Neural progenitor cell (in vitro differentiated cells): ENCODE measurements around the gene RAPGEF4. TPM values are rescaled to one million over a fixed set of nuclear protein-coding genes. Genes with fewer than 3 reads are reported as not detected.
A peak's percentile ranks its signal among the peaks of the same experiment; 100 is the strongest.
"Not testable (repeated sequence)": the region's sequence is repeated elsewhere in the genome, so short reads cannot be mapped to it uniquely, and the experiment has no call there.

Source experiments
- DNase-seq: peaks from one replicate; pipeline ENCODE4 v3.0.0-alpha.2; 2016; ENCODE audit warnings: low spot score
- H2AFZ ChIP-seq: fragments of 200-600 bp; sonication (generic); replicated peaks from 2 replicates; pipeline ENCODE4 v1.6.1; 2016; ENCODE audit warnings: antibody characterized with exemption
- H3F3A ChIP-seq: fragments of 200-600 bp; sonication (generic); 2 replicates; pipeline ENCODE4 v1.6.1; 2016; ENCODE audit warnings: antibody characterized with exemption, low read depth
- H3K27ac ChIP-seq: fragments of 200-600 bp; sonication (generic); 2 replicates; pipeline ENCODE4 v1.5.1; 2016; ENCODE audit warnings: mild to moderate bottlenecking
- H3K27me3 ChIP-seq: fragments of 200-600 bp; sonication (generic); 2 replicates; pipeline ENCODE4 v1.6.1; 2016; ENCODE audit warnings: mild to moderate bottlenecking, moderate library complexity
- H3K36me3 ChIP-seq: fragments of 200-600 bp; sonication (generic); 2 replicates; pipeline ENCODE4 v1.5.1; 2016
- H3K4me1 ChIP-seq: fragments of 200-600 bp; sonication (generic); 2 replicates; pipeline ENCODE4 v1.6.1; 2016; ENCODE audit warnings: mixed run types
- H3K4me2 ChIP-seq: fragments of 200-600 bp; sonication (generic); 2 replicates; pipeline ENCODE4 v1.6.1; 2016
- H3K4me3 ChIP-seq: fragments of 200-600 bp; sonication (generic); 2 replicates; pipeline ENCODE4 v1.5.1; 2016
- H3K79me2 ChIP-seq: fragments of 200-600 bp; sonication (generic); 2 replicates; pipeline ENCODE4 v1.6.1; 2016; ENCODE audit warnings: low read depth
- H3K9ac ChIP-seq: fragments of 200-600 bp; sonication (generic); 2 replicates; pipeline ENCODE4 v1.6.1; 2016
- H3K9me3 ChIP-seq: fragments of 200-600 bp; sonication (generic); 2 replicates; pipeline ENCODE4 v1.5.1; 2016; ENCODE audit warnings: low read depth
- H4K20me1 ChIP-seq: fragments of 200-600 bp; sonication (generic); 2 replicates; pipeline ENCODE4 v1.6.1; 2016; ENCODE audit warnings: low read depth
- H3K27ac Mint-ChIP-seq: 3 replicates; pipeline ENCODE4 v1.8.0; 2021; ENCODE audit warnings: mixed read lengths
- H3K27me3 Mint-ChIP-seq: 2 replicates; pipeline ENCODE4 v1.8.0; 2022; ENCODE audit warnings: low read depth, mild to moderate bottlenecking, inconsistent platforms, moderate library complexity, mixed read lengths; ENCODE audit not compliant: insufficient read depth
- H3K36me3 Mint-ChIP-seq: 3 replicates; pipeline ENCODE4 v1.8.0; 2021; ENCODE audit warnings: mixed read lengths
- H3K4me1 Mint-ChIP-seq: 3 replicates; pipeline ENCODE4 v1.8.0; 2021; ENCODE audit warnings: mixed read lengths
- H3K4me3 Mint-ChIP-seq: 3 replicates; pipeline ENCODE4 v1.8.0; 2021; ENCODE audit warnings: mild to moderate bottlenecking, moderate library complexity, mixed read lengths
- H3K9me3 Mint-ChIP-seq: 3 replicates; pipeline ENCODE4 v1.8.0; 2020; ENCODE audit warnings: mixed read lengths
- EZH2 ChIP-seq: fragments of 200-600 bp; sonication (generic); IDR thresholded peaks from 2 replicates; pipeline ENCODE4 v1.6.1; 2017; ENCODE audit warnings: antibody characterized with exemption, mild to moderate bottlenecking, moderate library complexity
- EZH2phosphoT487 ChIP-seq: fragments of 200-600 bp; sonication (generic); IDR thresholded peaks from 2 replicates; pipeline ENCODE4 v1.6.1; 2017; ENCODE audit warnings: antibody characterized with exemption
- total RNA-seq: library from RNA; depleted of rRNA; stranded (reverse); fragments of >200 nt; gene quantifications from 2 replicates; pipeline ENCODE4 v1.2.3, GENCODE V29; 2015; ENCODE audit warnings: low replicate concordance
- TF ChIP-seq, protein P1 (sequence below): fragments of 200-600 bp; sonication (generic); IDR thresholded peaks from 2 replicates; pipeline ENCODE4 v1.5.1; 2017; ENCODE audit warnings: antibody characterized with exemption, mild to moderate bottlenecking

RAPGEF4 gene
- total RNA-seq, 1 donor from 2014 or later = 1.8 TPM

DNA sequence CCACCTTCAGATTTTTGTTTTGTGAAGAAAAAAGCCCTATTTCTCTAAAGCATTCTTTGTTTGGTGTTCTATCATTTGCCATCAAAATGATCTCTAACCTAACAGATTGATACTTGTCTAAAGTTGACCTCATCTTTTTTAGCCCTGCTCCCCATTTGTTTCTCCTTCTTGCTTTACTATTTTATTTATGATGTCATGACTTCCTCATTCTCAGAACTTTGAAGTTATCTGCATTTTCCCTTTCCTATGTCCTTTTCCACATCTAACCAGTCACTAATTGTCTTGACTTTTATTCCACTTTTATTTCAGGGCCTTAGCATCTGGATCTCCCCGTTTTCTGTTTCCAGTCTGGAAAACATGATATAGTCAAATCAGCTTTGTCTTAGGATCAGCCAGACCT, 8.3 kb downstream of the RAPGEF4 start:
- peaks cover 16% of the 10 kb centered on the region for H3K9me3 Mint-ChIP-seq
- H3K4me3 Mint-ChIP-seq = no peak overlapping the region
- Histone ChIP-seq H3K4me1 (peaks cover 8% of the 10 kb centered on the region), H3K27me3 (no peaks in the 10 kb centered on the region), H3K79me2 (no peaks in the 10 kb centered on the region), H3K36me3 (no peaks in the 10 kb centered on the region), H4K20me1 (no peaks in the 10 kb centered on the region), H3F3A (no peaks in the 10 kb centered on the region), H3K9ac (no peak overlapping the region), H3K4me3 (no peak overlapping the region), H2AFZ (peak overlapping the region; percentile 13), H3K27ac (no peak overlapping the region), H3K9me3 (no peaks in the 10 kb centered on the region), H3K4me2 (no peak overlapping the region)
- no peaks in the 10 kb centered on the region for H3K36me3 Mint-ChIP-seq
- no peak overlapping the region for H3K27ac Mint-ChIP-seq
- TF ChIP-seq EZH2phosphoT487 = no peak
- TF ChIP-seq, protein P1, sequence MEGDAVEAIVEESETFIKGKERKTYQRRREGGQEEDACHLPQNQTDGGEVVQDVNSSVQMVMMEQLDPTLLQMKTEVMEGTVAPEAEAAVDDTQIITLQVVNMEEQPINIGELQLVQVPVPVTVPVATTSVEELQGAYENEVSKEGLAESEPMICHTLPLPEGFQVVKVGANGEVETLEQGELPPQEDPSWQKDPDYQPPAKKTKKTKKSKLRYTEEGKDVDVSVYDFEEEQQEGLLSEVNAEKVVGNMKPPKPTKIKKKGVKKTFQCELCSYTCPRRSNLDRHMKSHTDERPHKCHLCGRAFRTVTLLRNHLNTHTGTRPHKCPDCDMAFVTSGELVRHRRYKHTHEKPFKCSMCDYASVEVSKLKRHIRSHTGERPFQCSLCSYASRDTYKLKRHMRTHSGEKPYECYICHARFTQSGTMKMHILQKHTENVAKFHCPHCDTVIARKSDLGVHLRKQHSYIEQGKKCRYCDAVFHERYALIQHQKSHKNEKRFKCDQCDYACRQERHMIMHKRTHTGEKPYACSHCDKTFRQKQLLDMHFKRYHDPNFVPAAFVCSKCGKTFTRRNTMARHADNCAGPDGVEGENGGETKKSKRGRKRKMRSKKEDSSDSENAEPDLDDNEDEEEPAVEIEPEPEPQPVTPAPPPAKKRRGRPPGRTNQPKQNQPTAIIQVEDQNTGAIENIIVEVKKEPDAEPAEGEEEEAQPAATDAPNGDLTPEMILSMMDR = no peak
- TF ChIP-seq EZH2 = no peak
- no peaks in the 10 kb centered on the region for H3K27me3 Mint-ChIP-seq
- H3K4me1 Mint-ChIP-seq = peaks cover 11% of the 10 kb centered on the region
- no peak for DNase-seq

DNA sequence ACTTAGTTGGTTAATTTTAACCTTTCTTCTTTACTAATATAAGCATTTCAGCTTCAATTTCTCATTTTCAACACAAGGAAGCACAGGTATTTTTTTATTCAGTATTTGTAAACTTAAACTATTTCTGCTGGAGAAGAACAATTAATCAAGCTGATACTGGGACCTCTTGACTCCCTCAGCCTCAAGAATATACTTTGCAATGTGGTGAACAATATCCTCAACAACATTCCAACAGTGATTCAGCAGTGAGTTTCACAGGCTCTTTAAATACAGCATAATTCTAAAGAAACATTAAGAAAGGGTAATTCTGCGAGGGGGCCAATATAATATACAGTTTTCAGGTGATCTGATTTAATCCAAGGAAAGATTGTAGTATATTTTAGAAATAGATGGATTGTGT, 10.0 kb downstream of the RAPGEF4 start:
- peaks cover 8% of the 10 kb centered on the region for H3K4me1 ChIP-seq
- no peak overlapping the region for H2AFZ ChIP-seq
- DNase-seq = no peak
- no peaks in the 10 kb centered on the region for H4K20me1 ChIP-seq
- H3K4me2 ChIP-seq = no peak overlapping the region
- H3K4me1 Mint-ChIP-seq = peaks cover 11% of the 10 kb centered on the region
- H3K27ac Mint-ChIP-seq = no peak overlapping the region
- no peaks in the 10 kb centered on the region for H3K79me2 ChIP-seq
- no peak overlapping the region for H3K27ac ChIP-seq
- no peak overlapping the region for H3K9ac ChIP-seq
- H3K27me3 Mint-ChIP-seq = no peaks in the 10 kb centered on the region
- H3K36me3 Mint-ChIP-seq = no peaks in the 10 kb centered on the region
- no peaks in the 10 kb centered on the region for H3K36me3 ChIP-seq
- TF ChIP-seq EZH2 (no peak), EZH2phosphoT487 (no peak)
- TF ChIP-seq, protein P1 = no peak
- no peak overlapping the region for H3K4me3 Mint-ChIP-seq
- H3K9me3 Mint-ChIP-seq = peaks cover 18% of the 10 kb centered on the region
- no peaks in the 10 kb centered on the region for H3K27me3 ChIP-seq
- H3K4me3 ChIP-seq = no peak overlapping the region
- no peaks in the 10 kb centered on the region for H3F3A ChIP-seq
- H3K9me3 ChIP-seq = no peaks in the 10 kb centered on the region

DNA sequence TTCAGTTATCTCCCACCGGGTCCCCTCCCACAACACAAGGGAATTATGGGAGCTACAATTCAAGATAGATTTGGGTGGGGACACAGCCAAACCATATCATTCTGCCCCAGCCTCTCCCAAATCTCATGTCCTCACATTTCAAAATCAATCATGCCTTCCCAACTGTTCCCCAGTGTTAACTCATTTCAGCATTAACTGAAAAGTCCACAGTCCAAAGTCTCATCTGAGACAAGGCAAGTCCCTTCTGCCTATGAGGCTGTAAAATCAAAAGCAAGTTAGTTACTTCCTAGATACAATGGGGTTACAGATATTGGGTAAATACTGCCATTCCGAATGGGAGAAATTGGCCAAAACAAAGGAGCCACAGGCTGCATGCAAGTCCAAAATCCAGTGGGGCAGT, 12.9 kb downstream of the RAPGEF4 start:
- not testable (repeated sequence) for H3K4me3 Mint-ChIP-seq, H3K4me1 Mint-ChIP-seq, H3K4me3 ChIP-seq, H3K4me1 ChIP-seq, H3K4me2 ChIP-seq, H3K27me3 Mint-ChIP-seq, H3K79me2 ChIP-seq, H3K36me3 Mint-ChIP-seq, H3K27ac Mint-ChIP-seq, H3K27me3 ChIP-seq, H3K36me3 ChIP-seq, H3K9ac ChIP-seq, H3K27ac ChIP-seq, H2AFZ ChIP-seq, H4K20me1 ChIP-seq, DNase-seq, H3F3A ChIP-seq, H3K9me3 ChIP-seq
- H3K9me3 Mint-ChIP-seq = peaks cover 14% of the 10 kb centered on the region

DNA sequence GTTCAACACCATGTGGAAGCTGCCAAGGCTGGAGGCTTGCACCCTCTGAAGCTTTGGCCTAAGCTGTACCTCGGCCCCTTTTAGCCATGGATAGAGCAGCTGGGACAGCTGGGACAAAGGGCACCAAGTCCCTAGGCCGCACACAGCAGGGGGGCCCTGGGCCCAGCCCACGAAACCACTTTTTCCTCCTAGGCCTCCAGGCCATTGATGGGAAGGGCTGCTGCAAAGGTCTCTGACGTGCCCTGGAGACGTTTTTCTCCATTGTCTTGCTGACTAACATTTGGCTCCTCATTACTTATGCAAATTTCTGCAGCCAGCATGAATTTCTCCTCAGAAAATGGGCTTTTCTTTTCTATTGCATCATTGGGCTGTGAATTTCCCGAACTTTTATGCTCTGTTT, 13.7 kb downstream of the RAPGEF4 start:
- no peak overlapping the region for H3K9ac ChIP-seq
- Mint-ChIP-seq H3K36me3 (no peaks in the 10 kb centered on the region), H3K27me3 (no peaks in the 10 kb centered on the region), H3K4me3 (no peak overlapping the region), H3K4me1 (no peaks in the 10 kb centered on the region), H3K9me3 (peaks cover 10% of the 10 kb centered on the region), H3K27ac (no peak overlapping the region)
- no peak for DNase-seq
- no peaks in the 10 kb centered on the region for H3K27me3 ChIP-seq
- no peaks in the 10 kb centered on the region for H3K9me3 ChIP-seq
- H3K27ac ChIP-seq = no peak overlapping the region
- TF ChIP-seq, protein P1 = no peak
- TF ChIP-seq EZH2 (no peak), EZH2phosphoT487 (no peak)
- H4K20me1 ChIP-seq = no peaks in the 10 kb centered on the region
- H3F3A ChIP-seq = no peaks in the 10 kb centered on the region
- H3K79me2 ChIP-seq = no peaks in the 10 kb centered on the region
- no peak overlapping the region for H3K4me3 ChIP-seq
- no peak overlapping the region for H2AFZ ChIP-seq
- H3K36me3 ChIP-seq = no peaks in the 10 kb centered on the region
- H3K4me1 ChIP-seq = peaks cover 4% of the 10 kb centered on the region
- H3K4me2 ChIP-seq = no peak overlapping the region
